NB4 (cell line): Measurements from ENCODE around the gene VASH2.
"Not testable (repeated sequence)": the region's sequence is repeated elsewhere in the genome, so short reads cannot be mapped to it uniquely, and the experiment has no call there.

Experiments used
- DNase-seq: peaks from one replicate; pipeline ENCODE4 v3.0.0; 2010; ENCODE audit warnings: low read depth
- H3K4me3 ChIP-seq: one replicate; pipeline ENCODE4 v1.5.1; 2011; ENCODE audit warnings: mild to moderate bottlenecking, low read depth, low read length, moderate library complexity
- MYC ChIP-seq: IDR thresholded peaks from 2 replicates; pipeline ENCODE4 v1.6.1; 2011; ENCODE audit warnings: low read depth, low read length
- POLR2A ChIP-seq: IDR thresholded peaks from 2 replicates; pipeline ENCODE4 v1.6.1; 2011; ENCODE audit warnings: mild to moderate bottlenecking; ENCODE audit not compliant: insufficient read length; ENCODE audit errors: extremely low read depth
- TF ChIP-seq, protein P1 (sequence below): IDR thresholded peaks from 2 replicates; pipeline ENCODE4 v1.6.1; 2011; ENCODE audit warnings: low read depth, low read length
- TF ChIP-seq, protein P2 (sequence below): IDR thresholded peaks from one replicate; pipeline ENCODE4 v1.5.1; 2012; ENCODE audit warnings: low read depth, low read length

Gene VASH2

DNA sequence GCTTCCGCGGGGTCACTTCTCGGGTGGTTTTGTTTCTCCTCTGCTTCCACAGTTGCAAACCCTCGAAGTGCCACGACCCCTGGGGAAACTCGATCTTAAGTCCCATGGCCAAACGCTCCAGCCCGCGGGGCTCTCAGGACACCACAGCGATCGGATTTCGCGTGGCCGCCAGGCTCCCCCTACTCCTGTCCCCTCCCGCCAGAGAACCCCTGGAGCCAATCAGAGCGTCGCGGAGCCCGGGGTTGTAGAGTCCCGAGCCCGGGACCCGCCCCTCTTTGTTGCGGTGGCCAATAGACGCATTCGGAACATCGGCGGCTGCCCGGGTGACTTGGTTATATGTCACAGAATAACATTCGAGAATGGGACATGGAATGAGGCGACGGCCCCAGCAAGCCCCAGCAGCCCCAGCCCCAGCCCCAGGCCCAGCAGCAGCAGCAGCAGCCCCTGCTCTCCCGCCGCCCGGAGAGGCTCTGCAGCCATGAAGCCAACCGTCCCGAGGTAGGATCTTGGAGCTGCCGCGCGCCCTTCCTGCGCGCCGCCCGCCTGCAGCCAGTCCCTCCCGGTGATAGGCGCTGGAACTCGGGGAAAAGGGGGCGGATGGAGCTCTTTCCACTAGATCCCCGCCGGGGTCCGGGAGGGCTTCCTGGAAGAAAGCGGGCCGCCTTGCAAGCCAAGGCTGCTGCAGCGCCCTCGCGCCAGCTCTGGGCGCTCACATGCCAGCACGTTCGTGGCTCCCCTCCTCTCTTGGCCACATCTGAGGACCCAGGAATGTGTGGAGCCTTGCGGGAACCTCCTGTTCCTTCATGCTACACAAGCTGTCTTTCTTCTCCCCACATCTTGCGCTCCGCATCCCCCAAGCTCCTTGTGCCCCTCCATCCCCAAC lies at the start of gene VASH2:
VASH2 (plus strand) TSS at position 299 of the 883 bp plus-strand sequence. CDS start 1,002 bp downstream, outside the sequence.
- peak; percentile 84 for DNase-seq
- TF ChIP-seq POLR2A, result no peak
- H3K4me3 ChIP-seq, result peak within 1 kb of the TSS; percentile 50

DNA sequence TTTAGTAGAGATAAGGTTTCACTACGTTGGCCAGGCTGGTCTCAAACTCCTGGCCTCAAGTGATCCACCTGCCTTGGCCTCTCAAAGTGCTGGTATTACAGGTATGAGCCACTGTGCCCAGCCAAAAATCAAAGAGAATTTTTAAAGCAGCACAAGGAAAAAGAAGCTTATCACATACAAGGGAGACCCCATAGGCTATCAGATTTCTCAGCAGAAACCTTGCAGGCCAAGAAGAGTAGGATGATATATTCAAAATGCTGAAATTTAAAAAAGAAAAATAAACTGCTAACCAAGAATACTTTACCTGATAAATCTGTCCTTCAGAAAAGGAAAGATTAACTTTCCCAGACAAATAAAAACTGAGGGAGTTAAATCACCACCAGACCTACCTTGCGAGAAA lies 49.1 kb upstream of the VASH2 start:
- DNase-seq, result no peak
- H3K4me3 ChIP-seq, result no peak overlapping the region
- TF ChIP-seq, protein P1, sequence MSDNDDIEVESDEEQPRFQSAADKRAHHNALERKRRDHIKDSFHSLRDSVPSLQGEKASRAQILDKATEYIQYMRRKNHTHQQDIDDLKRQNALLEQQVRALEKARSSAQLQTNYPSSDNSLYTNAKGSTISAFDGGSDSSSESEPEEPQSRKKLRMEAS, result no peak
- no peak for TF ChIP-seq MYC
- TF ChIP-seq, protein P2, sequence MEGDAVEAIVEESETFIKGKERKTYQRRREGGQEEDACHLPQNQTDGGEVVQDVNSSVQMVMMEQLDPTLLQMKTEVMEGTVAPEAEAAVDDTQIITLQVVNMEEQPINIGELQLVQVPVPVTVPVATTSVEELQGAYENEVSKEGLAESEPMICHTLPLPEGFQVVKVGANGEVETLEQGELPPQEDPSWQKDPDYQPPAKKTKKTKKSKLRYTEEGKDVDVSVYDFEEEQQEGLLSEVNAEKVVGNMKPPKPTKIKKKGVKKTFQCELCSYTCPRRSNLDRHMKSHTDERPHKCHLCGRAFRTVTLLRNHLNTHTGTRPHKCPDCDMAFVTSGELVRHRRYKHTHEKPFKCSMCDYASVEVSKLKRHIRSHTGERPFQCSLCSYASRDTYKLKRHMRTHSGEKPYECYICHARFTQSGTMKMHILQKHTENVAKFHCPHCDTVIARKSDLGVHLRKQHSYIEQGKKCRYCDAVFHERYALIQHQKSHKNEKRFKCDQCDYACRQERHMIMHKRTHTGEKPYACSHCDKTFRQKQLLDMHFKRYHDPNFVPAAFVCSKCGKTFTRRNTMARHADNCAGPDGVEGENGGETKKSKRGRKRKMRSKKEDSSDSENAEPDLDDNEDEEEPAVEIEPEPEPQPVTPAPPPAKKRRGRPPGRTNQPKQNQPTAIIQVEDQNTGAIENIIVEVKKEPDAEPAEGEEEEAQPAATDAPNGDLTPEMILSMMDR, result no peak
- TF ChIP-seq POLR2A, result no peak

DNA sequence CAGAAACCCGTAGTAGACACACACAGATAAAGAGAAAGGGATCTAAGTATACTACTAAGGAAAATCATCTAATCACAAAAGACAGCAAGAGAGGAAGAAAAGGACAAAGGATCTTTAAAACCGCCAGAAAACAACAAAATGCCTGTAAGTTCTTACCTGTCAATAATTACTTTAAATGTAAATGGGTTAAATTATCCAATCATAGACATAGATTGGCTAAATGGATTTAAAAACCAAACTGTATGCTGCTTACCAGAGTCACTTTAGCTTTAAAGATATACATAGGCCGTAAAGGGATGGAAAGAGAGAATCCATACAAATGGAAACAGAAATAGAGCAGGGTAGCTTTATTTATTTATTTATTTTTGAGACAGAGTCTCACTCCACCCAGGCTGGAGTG lies 48.3 kb upstream of the VASH2 start:
- TF ChIP-seq, protein P1, result no peak
- TF ChIP-seq POLR2A, result no peak
- TF ChIP-seq MYC, result no peak
- TF ChIP-seq, protein P2, result no peak
- H3K4me3 ChIP-seq, result no peak overlapping the region

DNA sequence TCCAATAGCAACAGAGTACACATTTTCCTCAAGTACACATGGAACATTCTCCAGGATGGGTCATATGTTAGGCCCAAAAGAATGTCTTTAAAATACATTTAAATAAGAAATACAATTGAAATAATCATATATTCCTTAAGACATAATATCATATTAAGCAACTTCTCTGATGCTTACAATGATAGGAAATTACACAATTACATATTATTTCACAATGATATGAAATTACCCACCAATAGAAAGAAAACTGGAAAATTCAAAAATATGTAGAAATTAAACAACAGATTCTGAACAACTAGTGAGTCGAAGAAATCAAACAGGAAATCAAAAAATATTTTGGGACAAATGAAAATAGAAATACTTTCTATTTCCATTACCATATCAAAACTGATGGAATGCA lies 46.7 kb upstream of the VASH2 start:
- TF ChIP-seq MYC (no peak), POLR2A (no peak)
- TF ChIP-seq, protein P2, result no peak
- TF ChIP-seq, protein P1, result no peak

More for the DNA sequence above, 48.3 kb upstream of the VASH2 start:
- DNase-seq, result no peak

DNA sequence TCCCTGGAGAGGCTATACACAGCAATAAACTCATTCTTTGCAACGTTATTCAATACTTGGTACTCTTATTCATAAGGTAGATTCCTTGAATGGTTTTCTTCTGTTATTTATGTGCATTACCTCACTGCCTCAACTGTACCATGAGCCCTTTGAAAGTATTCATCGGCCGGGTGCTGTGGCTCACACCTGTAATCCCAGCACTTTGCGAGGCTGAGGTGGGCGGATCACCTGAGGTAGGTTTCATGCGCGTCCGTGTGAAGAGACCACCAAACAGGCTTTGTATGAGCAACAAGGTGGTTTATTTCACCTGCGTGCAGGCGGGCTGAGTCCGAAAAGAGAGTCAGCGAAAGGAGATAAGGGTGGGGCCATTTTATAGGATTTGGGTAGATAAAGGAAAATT lies 42.3 kb upstream of the VASH2 start:
- DNase-seq, H3K4me3 ChIP-seq: not testable (repeated sequence)

More for the DNA sequence above, 46.7 kb upstream of the VASH2 start:
- no peak overlapping the region for H3K4me3 ChIP-seq
- no peak for DNase-seq

DNA sequence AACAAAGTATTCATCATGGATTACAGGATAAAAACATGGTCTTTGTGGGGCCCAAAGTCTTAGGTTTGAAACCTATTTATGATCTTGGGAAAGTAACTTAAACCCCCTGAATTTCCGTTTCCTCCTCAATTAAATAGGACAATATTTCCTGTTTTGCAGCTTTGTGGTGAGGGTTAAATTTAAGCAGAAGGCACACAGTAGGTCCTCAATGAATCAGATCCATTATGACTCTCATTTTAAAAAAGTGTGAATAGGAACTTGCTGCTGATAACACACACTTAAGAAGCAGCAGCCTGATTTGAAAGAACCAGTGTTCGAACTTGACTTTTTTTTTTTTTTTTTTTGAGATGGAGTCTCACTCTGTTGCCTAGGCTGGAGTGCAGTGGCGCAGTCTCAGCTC lies 41.4 kb upstream of the VASH2 start:
- no peak overlapping the region for H3K4me3 ChIP-seq
- TF ChIP-seq, protein P2, result no peak
- no peak for TF ChIP-seq POLR2A
- TF ChIP-seq, protein P1, result no peak
- no peak for TF ChIP-seq MYC
- no peak for DNase-seq

DNA sequence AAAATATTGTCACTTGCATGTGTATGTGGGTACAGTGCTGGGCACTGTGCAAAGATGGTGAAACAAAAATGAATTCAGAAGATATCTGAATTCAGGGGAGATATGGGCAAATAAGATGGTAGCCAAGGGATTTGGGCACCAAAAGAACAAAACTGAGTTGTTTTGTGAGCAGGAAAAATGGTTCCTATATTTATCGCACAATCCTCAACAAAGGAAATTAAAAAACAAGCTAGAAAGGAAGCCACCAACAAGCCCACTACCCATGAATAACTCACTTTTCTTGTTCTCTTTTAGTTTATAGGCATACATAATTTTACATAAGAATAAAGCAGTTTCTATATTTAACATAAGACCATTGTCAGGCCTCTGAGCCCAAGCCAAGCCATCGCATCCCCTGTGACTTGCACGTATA lies 40.7 kb upstream of the VASH2 start:
- TF ChIP-seq POLR2A, result no peak
- TF ChIP-seq, protein P1, result no peak
- TF ChIP-seq, protein P2, result no peak
- TF ChIP-seq MYC, result no peak
- no peak for DNase-seq
- H3K4me3 ChIP-seq, result no peak overlapping the region

DNA sequence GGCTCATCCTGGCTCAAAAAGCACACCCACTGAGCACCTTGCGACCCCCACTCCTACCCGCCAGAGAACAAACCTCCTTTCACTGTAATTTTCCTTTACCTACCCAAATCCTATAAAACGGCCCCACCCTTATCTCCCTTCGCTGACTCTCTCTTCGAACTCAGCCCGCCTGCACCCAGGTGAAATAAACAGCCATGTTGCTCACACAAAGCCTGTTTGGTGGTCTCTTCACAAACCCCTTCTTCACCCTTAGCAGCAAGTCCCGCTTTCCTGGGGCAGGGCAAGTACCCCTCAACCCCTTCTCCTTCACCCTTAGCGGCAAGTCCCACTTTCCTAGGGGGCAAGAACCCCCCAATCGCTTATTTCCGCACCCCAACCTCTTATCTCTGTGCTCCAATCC lies 40.1 kb upstream of the VASH2 start:
- not testable (repeated sequence) for H3K4me3 ChIP-seq, DNase-seq

DNA sequence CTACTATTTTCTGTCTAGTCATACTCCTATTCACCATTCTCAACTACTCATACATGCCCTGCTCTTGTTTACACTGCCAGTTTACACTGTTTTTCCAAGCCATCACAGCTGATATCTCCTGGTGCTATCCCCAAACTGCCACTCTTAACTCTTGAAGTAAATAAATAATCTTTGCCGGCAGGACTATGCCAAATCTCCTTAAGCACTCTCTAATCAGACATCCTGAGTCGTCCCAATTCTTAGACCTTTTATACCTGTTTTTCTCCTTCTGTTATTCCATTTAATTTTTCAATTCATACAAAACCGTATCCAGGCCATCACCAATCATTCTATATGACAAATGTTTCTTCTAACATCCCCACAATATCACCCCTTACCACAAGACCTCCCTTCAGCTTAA lies 36.7 kb upstream of the VASH2 start:
- not testable (repeated sequence) for H3K4me3 ChIP-seq, DNase-seq

DNA sequence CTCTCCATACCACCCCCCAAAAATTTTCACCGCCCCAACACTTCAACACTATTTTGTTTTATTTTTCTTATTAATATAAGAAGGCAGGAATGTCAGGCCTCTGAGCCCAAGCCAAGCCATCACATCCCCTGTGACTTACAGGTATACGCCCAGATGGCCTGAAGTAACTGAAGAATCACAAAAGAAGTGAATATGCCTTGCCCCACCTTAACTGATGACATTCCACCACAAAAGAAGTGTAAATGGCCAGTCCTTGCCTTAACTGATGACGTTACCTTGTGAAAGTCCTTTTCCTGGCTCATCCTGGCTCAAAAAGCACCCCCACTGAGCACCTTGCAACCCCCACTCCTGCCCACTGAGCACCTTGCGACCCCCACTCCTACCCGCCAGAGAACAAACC lies 36.2 kb upstream of the VASH2 start:
- H3K4me3 ChIP-seq, DNase-seq: not testable (repeated sequence)
